HFF-Myc (cell line): ENCODE data around the gene AFAP1.

ENCODE experiments used
- DNase-seq: peaks from one replicate; pipeline ENCODE4 v3.0.0-alpha.2; 2011; ENCODE audit warnings: low read depth; ENCODE audit errors: extremely low read depth
- H3K4me3 ChIP-seq: replicated peaks from 2 replicates; pipeline ENCODE4 v1.5.1; 2011; ENCODE audit warnings: low read depth, mild to moderate bottlenecking, control low read depth, low read length
- CTCF ChIP-seq: IDR thresholded peaks from 2 replicates; pipeline ENCODE4 v1.5.1; 2012; ENCODE audit warnings: mild to moderate bottlenecking, low read depth, low read length, control low read depth; ENCODE audit errors: missing control alignments

Gene AFAP1

DNA sequence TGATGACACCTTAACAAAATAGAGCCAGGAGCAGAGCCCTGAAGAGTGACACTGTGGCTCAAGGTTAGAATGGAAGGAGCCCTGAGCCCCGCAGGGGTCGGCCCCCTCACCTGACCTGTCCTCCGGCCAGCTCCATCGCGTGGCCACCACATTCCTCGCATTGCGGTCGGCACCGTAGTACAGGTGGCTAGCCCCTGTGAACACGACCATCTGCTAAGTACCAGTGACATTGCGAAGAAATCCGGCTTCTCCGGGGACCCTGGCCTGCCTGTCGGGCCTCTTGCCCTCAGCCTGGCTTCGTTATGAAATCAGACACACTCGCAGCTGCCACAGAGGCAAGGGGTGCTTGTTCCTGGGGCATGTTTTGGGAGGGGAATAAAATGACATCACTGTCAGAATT lies 179.0 kb downstream of the AFAP1 start:
- H3K4me3 ChIP-seq, result no peak overlapping the region
- no peak for DNase-seq
- TF ChIP-seq CTCF, result no peak

DNA sequence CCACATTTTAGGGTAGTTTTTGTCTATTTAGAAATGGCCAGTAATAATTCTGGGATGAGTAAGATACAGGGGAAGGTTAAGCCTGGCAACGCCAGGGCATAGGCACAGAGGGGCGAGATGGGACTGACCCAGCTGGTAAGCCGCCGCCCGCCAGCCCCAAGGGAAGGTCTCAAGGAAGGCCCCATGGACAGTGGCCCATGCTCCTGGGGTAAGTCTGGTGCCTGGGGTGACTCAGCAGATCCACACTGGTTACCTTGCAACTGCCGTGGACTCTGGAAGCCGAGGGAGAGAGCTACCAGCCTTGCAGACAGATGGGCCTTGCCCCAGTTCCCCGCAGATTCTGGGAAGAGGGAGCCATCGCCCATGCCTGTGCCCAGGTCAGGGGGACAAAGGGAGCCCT lies 179.4 kb downstream of the AFAP1 start:
- no peak overlapping the region for H3K4me3 ChIP-seq
- DNase-seq, result no peak
- no peak for TF ChIP-seq CTCF

DNA sequence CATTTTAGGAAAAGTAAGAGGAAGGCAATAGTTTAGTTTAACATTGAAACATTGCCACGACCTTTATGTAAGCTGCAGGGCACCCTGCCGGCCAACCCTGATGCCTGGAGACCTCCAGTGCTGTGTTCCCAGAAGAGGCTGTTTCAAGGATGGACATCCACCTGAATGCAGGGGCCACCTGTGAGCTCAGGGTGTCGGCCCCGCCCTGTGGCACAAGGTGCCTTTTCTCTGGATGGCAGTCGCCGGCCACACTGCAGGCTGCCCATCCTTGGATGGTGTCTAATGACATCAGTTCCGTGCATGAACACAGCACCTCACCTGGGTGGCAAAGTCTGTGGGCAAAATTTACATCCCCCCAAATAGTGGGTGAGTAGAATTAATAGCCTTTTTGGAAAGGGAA lies 180.0 kb downstream of the AFAP1 start:
- DNase-seq, result no peak
- no peak for TF ChIP-seq CTCF
- H3K4me3 ChIP-seq, result no peak overlapping the region

DNA sequence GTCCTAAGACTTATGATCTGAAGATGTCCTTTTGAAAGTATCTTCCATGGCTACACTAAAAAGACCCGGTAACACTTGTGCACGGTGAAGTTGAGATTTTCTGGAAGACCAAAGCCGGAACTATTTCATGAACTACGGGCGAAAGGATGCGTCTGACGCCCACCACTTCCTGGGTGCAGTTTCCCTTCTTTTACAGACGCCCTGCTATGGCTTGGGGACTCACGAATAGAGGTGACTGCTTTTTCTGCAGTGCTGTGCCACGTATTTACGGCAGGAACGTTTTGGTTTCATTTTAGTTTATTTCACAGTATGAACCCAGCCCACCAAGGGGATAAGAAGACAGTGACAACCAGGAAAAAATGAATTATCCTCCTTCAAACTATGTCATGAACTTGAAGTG lies 180.4 kb downstream of the AFAP1 start:
- no peak for TF ChIP-seq CTCF

GRCh38 chr4:7758476-7758875 lies 181.2 kb downstream of the AFAP1 start:
- H3K4me3 ChIP-seq, result no peak overlapping the region
- no peak for DNase-seq
- TF ChIP-seq CTCF, result no peak

More for the DNA sequence above, 180.4 kb downstream of the AFAP1 start:
- H3K4me3 ChIP-seq, result no peak overlapping the region
- no peak for DNase-seq

DNA sequence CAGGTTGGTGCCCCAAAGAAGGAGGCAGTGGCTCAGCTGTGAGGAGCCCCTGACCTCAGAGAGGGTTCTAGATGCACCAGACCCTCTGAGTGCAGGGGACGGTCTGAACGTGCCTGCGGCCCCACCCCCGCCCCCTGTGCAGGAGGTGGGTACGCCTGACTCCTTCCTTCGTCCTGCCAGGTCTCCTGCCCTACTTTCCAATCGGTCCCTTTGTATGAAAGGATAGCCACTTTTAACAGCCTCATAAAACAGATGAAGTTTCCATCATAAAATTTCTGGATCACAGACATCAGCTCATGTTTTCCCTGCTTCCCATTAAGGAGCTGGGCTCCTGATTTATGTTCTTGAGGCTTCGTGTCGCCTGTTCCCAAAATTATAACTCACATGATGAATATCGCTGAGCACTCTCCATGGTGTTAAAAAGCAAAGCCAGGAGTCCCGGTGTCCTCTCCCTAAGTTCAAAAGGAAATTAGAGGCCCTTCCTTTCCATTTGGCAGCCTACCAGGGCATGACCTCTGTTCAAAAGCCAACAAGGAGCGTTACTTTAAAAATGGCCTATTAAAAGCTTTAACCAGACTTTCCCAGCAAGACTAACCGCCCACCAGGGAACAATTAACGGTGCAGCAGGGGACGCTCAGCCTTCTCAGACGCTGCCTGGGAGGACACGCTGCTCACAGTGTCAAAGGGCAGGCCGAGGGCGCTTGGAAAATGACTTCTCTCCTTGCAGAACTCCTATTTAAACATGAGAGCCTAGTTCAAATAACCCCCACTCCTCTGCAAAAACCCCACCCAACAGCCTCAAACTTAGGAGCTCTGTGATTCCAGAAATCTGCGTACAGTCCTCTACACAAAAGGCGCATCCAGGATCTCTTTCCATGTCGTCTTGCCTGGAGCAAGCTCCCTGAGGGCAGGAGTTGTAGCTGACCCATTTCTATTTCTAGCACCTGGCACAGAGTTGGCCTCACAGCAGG lies 181.9 kb downstream of the AFAP1 start:
- DNase-seq, result no peak
- no peak for TF ChIP-seq CTCF
- H3K4me3 ChIP-seq, result no peak overlapping the region
